ENCODE results near the gene DHX30.

DHX30 gene

GRCh38 chr3:47854267-47854666 is 51.3 kb downstream of the DHX30 start:
- DNase-seq (ENCODE audit: insufficient read length, low spot score) (no peak), FAIRE-seq (no peak)
- no peak for TF ChIP-seq POLR2A (IDR thresholded peaks at IDR 0.05; ENCODE audit: low read depth, low read length)

GRCh38 chr3:47854720-47855455 is 52.0 kb downstream of the DHX30 start:
- TF ChIP-seq POLR2A (IDR thresholded peaks at IDR 0.05; ENCODE audit: low read depth, low read length): no peak
- DNase-seq (ENCODE audit: insufficient read length, low spot score): no peak
- FAIRE-seq: no peak

- no peak for TF ChIP-seq POLR2A (IDR thresholded peaks at IDR 0.05; ENCODE audit: low read depth, low read length)
- DNase-seq (ENCODE audit: insufficient read length, low spot score) (no peak), FAIRE-seq (no peak)
Observed at GRCh38 chr3:47855461-47856383, 52.8 kb downstream of the DHX30 start.

- no peak for FAIRE-seq
- no peak for DNase-seq (ENCODE audit: insufficient read length, low spot score)
Observed at GRCh38 chr3:47856669-47857068, 53.7 kb downstream of the DHX30 start.

GRCh38 chr3:47857151-47857550 is 54.2 kb downstream of the DHX30 start:
- TF ChIP-seq POLR2A (IDR thresholded peaks at IDR 0.05; ENCODE audit: low read depth, low read length): no peak
- DNase-seq (ENCODE audit: insufficient read length, low spot score): no peak

More at GRCh38 chr3:47856669-47857068, 53.7 kb downstream of the DHX30 start:
- no peak for TF ChIP-seq POLR2A (IDR thresholded peaks at IDR 0.05; ENCODE audit: low read depth, low read length)

GRCh38 chr3:47859956-47860605 is 57.1 kb downstream of the DHX30 start:
- no peak for TF ChIP-seq POLR2A (IDR thresholded peaks at IDR 0.05; ENCODE audit: low read depth, low read length)
- no peak for DNase-seq (ENCODE audit: insufficient read length, low spot score)
- no peak for FAIRE-seq

More at GRCh38 chr3:47857151-47857550, 54.2 kb downstream of the DHX30 start:
- no peak for FAIRE-seq

GRCh38 chr3:47863391-47864128 is 60.6 kb downstream of the DHX30 start:
- no peak for TF ChIP-seq POLR2A (IDR thresholded peaks at IDR 0.05; ENCODE audit: low read depth, low read length)
- FAIRE-seq (no peak), DNase-seq (ENCODE audit: insufficient read length, low spot score) (no peak)

- DNase-seq (ENCODE audit: insufficient read length, low spot score) (no peak), FAIRE-seq (no peak)
- no peak for TF ChIP-seq POLR2A (IDR thresholded peaks at IDR 0.05; ENCODE audit: low read depth, low read length)
Observed at GRCh38 chr3:47865192-47865591, 62.3 kb downstream of the DHX30 start.

GRCh38 chr3:47867451-47868044 is 64.6 kb downstream of the DHX30 start:
- DNase-seq (ENCODE audit: insufficient read length, low spot score) (no peak), FAIRE-seq (no peak)
- TF ChIP-seq POLR2A (IDR thresholded peaks at IDR 0.05; ENCODE audit: low read depth, low read length): no peak

GRCh38 chr3:47868306-47868705 is 65.4 kb downstream of the DHX30 start:
- FAIRE-seq (no peak), DNase-seq (ENCODE audit: insufficient read length, low spot score) (no peak)
- no peak for TF ChIP-seq POLR2A (IDR thresholded peaks at IDR 0.05; ENCODE audit: low read depth, low read length)

GRCh38 chr3:47870156-47870555 is 67.2 kb downstream of the DHX30 start:
- DNase-seq (ENCODE audit: insufficient read length, low spot score): no peak
- FAIRE-seq: no peak
- no peak for TF ChIP-seq POLR2A (IDR thresholded peaks at IDR 0.05; ENCODE audit: low read depth, low read length)

GRCh38 chr3:47870702-47871260 is 67.8 kb downstream of the DHX30 start:
- TF ChIP-seq POLR2A (IDR thresholded peaks at IDR 0.05; ENCODE audit: low read depth, low read length): no peak
- DNase-seq (ENCODE audit: insufficient read length, low spot score): no peak
- no peak for FAIRE-seq

GRCh38 chr3:47871389-47871788 is 68.5 kb downstream of the DHX30 start:
- DNase-seq (ENCODE audit: insufficient read length, low spot score): no peak
- TF ChIP-seq POLR2A (IDR thresholded peaks at IDR 0.05; ENCODE audit: low read depth, low read length): no peak
- no peak for FAIRE-seq
